Fibroblast of lung (primary cell): Measurements from ENCODE around the gene ZNF580. TPM values are rescaled to one million over a fixed set of nuclear protein-coding genes. Genes with fewer than 3 reads are reported as not detected.

Experiments
- DNase-seq, 2 donors: peaks; one replicate each; pipeline versions ENCODE4 v3.0.0 to v3.0.0-alpha.2; 2010; ENCODE audit warnings: low read depth in 2 of 2
- H2AFZ ChIP-seq: 2 replicates; pipeline ENCODE4 v1.5.1; 2012; ENCODE audit warnings: low read length, control low read depth, inconsistent platforms
- H3K27ac ChIP-seq: 2 replicates; pipeline ENCODE4 v1.5.1; 2011; ENCODE audit warnings: low read length, control low read depth; ENCODE audit not compliant: insufficient read depth
- H3K27me3 ChIP-seq: 2 replicates; pipeline ENCODE4 v1.5.1; 2011; ENCODE audit warnings: mild to moderate bottlenecking, low read length; ENCODE audit not compliant: control insufficient read depth, insufficient read depth
- H3K36me3 ChIP-seq: 2 replicates; pipeline ENCODE4 v1.5.1; 2011; ENCODE audit warnings: low read length; ENCODE audit not compliant: control insufficient read depth, insufficient read depth
- H3K4me1 ChIP-seq: 2 replicates; pipeline ENCODE4 v1.5.1; 2011; ENCODE audit warnings: low read length; ENCODE audit not compliant: control insufficient read depth, insufficient read depth; ENCODE audit errors: extremely low read depth
- H3K4me2 ChIP-seq: 2 replicates; pipeline ENCODE4 v1.5.1; 2011; ENCODE audit warnings: low read length, control low read depth; ENCODE audit not compliant: insufficient read depth; ENCODE audit errors: extremely low read depth
- H3K4me3 ChIP-seq, 4 experiments: fragments of 200-600 bp in 1 of 4; sonication (generic) in 1 of 4; replicated peaks in 1 of 4; 2 replicates each; pipeline ENCODE4 v1.5.1; 2011 to 2016; ENCODE audit warnings: low read length in 4 of 4, low read depth in 3 of 4, mild to moderate bottlenecking in 3 of 4, control low read depth in 2 of 4, inconsistent platforms in 1 of 4, mixed read lengths in 1 of 4; ENCODE audit not compliant: insufficient read depth in 1 of 4; ENCODE audit errors: control extremely low read depth in 1 of 4
- H3K79me2 ChIP-seq: 2 replicates; pipeline ENCODE4 v1.5.1; 2012; ENCODE audit warnings: mild to moderate bottlenecking, low read length, inconsistent platforms; ENCODE audit not compliant: control insufficient read depth, insufficient read depth
- H3K9ac ChIP-seq: 2 replicates; pipeline ENCODE4 v1.5.1; 2011; ENCODE audit warnings: mild to moderate bottlenecking, low read length, control low read depth; ENCODE audit not compliant: insufficient read depth
- H3K9me3 ChIP-seq: 2 replicates; pipeline ENCODE4 v1.5.1; 2012; ENCODE audit warnings: low read depth, low read length; ENCODE audit not compliant: control insufficient read depth, insufficient read depth
- H4K20me1 ChIP-seq: 2 replicates; pipeline ENCODE4 v1.5.1; 2011; ENCODE audit warnings: low read length; ENCODE audit not compliant: control insufficient read depth, insufficient read depth; ENCODE audit errors: extremely low read depth
- EZH2 ChIP-seq: IDR thresholded peaks from 2 replicates; pipeline ENCODE4 v1.5.1; 2012; ENCODE audit warnings: low read length, control low read depth, mild to moderate bottlenecking; ENCODE audit errors: missing control alignments
- polyA plus RNA-seq, 2 donors: library from polyadenylated mRNA; depleted of rRNA in 1 of 2; stranded (reverse) in 1 of 2; unstranded in 1 of 2; fragments of >200 nt; gene quantifications; 2 replicates each; pipeline ENCODE4 v1.2.1, GENCODE V29; 2011 to 2012; ENCODE audit warnings: missing spikeins in 1 of 2
- total RNA-seq: library from RNA; depleted of rRNA; stranded (reverse); fragments of >200 nt; gene quantifications from 2 replicates; pipeline ENCODE4 v1.2.1, GENCODE V29; 2014
- TF ChIP-seq, protein P1 (sequence below), 2 donors: IDR thresholded peaks in 1 of 2; conservative IDR thresholded peaks in 1 of 2; 1 replicate in 1 of 2; 2 replicates in 1 of 2; pipeline ENCODE4 v1.5.1; 2011 to 2012; ENCODE audit warnings: low read length in 2 of 2, control low read depth in 1 of 2, inconsistent platforms in 1 of 2, low read depth in 1 of 2, mild to moderate bottlenecking in 1 of 2

Gene ZNF580
- total and polyA plus RNA-seq, 2 donors (not counting 1 experiment from before 2014, with no cell fraction given) = 4.1 to 7.2 TPM

GRCh38 chr19:55642153-55643002, 1.6 kb downstream of the ZNF580 start:
- H3K4me2 ChIP-seq = peak overlapping the region; percentile 89
- H3K27me3 ChIP-seq = no peaks in the 10 kb centered on the region
- no peak overlapping the region for H2AFZ ChIP-seq
- H4K20me1 ChIP-seq = no peaks in the 10 kb centered on the region
- H3K4me1 ChIP-seq = peaks cover 16% of the 10 kb centered on the region
- H3K36me3 ChIP-seq = peaks cover 17% of the 10 kb centered on the region
- H3K79me2 ChIP-seq = peaks cover 45% of the 10 kb centered on the region
- peak overlapping the region; percentile 43 for H3K27ac ChIP-seq
- peak overlapping the region; percentile 74 to 92 (median 85) for H3K4me3 ChIP-seq
- peak overlapping the region; percentile 42 for H3K9ac ChIP-seq
- TF ChIP-seq, protein P1, sequence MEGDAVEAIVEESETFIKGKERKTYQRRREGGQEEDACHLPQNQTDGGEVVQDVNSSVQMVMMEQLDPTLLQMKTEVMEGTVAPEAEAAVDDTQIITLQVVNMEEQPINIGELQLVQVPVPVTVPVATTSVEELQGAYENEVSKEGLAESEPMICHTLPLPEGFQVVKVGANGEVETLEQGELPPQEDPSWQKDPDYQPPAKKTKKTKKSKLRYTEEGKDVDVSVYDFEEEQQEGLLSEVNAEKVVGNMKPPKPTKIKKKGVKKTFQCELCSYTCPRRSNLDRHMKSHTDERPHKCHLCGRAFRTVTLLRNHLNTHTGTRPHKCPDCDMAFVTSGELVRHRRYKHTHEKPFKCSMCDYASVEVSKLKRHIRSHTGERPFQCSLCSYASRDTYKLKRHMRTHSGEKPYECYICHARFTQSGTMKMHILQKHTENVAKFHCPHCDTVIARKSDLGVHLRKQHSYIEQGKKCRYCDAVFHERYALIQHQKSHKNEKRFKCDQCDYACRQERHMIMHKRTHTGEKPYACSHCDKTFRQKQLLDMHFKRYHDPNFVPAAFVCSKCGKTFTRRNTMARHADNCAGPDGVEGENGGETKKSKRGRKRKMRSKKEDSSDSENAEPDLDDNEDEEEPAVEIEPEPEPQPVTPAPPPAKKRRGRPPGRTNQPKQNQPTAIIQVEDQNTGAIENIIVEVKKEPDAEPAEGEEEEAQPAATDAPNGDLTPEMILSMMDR (conservative IDR thresholded peaks at IDR 0.05 in 1 of 2, IDR thresholded peaks at IDR 0.05 in 1 of 2; ENCODE audit: low read depth in 1 of 2, low read length in 2 of 2) = no peak
- no peak for TF ChIP-seq EZH2
- DNase-seq = peak; percentile 28 to 43
- H3K9me3 ChIP-seq = no peaks in the 10 kb centered on the region

- peak within 1 kb of the TSS; percentile 51 for H3K27ac ChIP-seq
- H4K20me1 ChIP-seq = no peaks in the 10 kb centered on the region
- peaks cover 16% of the 10 kb centered on the region for H3K4me1 ChIP-seq
- peak within 1 kb of the TSS; percentile 74 for H3K9ac ChIP-seq
- no peak for TF ChIP-seq EZH2
- TF ChIP-seq, protein P1 (conservative IDR thresholded peaks at IDR 0.05 in 1 of 2, IDR thresholded peaks at IDR 0.05 in 1 of 2; ENCODE audit: low read depth in 1 of 2, low read length in 2 of 2) = no peak
- DNase-seq = peak; percentile 71 to 79
- no peaks in the 10 kb centered on the region for H3K9me3 ChIP-seq
- H3K27me3 ChIP-seq = no peaks in the 10 kb centered on the region
- peak within 1 kb of the TSS; percentile 89 for H3K4me2 ChIP-seq
- peak within 1 kb of the TSS; percentile 84 to 92 (median 86) for H3K4me3 ChIP-seq
- H3K79me2 ChIP-seq = peaks cover 37% of the 10 kb centered on the region
- no peak within 1 kb of the TSS for H2AFZ ChIP-seq
- peaks cover 14% of the 10 kb centered on the region for H3K36me3 ChIP-seq
Observed at GRCh38 chr19:55643003-55643886, 2.4 kb downstream of the ZNF580 start, which contains the start of gene ZNF581. Gene ZNF581, plus strand, starts transcription at chr19:55643649. Its CDS starts 923 bp downstream, at chr19:55644572.

DNA sequence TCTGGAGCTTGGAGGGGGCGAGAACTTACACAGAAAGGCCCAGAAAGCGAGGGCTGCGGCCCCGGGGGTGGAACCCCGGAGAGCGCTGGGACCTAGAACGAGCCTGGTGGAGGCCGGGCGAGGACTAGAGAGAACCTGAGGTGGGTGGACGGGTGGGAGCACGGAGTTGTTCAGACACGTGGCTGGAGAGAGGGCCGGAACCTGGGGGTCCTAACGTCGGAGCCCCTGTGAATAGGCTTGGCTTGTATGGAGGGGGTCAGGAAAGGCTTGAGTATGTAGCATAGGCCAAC, 3.0 kb downstream of the ZNF580 start:
- peak overlapping the region; percentile 74 for H3K9ac ChIP-seq
- H3K9me3 ChIP-seq = no peaks in the 10 kb centered on the region
- peaks cover 12% of the 10 kb centered on the region for H3K36me3 ChIP-seq
- peaks cover 16% of the 10 kb centered on the region for H3K4me1 ChIP-seq
- H3K4me2 ChIP-seq = peak overlapping the region; percentile 55
- peaks cover 34% of the 10 kb centered on the region for H3K79me2 ChIP-seq
- no peaks in the 10 kb centered on the region for H3K27me3 ChIP-seq
- no peak for TF ChIP-seq EZH2
- TF ChIP-seq, protein P1 (conservative IDR thresholded peaks at IDR 0.05 in 1 of 2, IDR thresholded peaks at IDR 0.05 in 1 of 2; ENCODE audit: low read depth in 1 of 2, low read length in 2 of 2) = no peak
- H2AFZ ChIP-seq = no peak overlapping the region
- peak overlapping the region; percentile 51 for H3K27ac ChIP-seq
- no peaks in the 10 kb centered on the region for H4K20me1 ChIP-seq
- DNase-seq = no peak
- peak overlapping the region; percentile 81 to 87 (median 85) for H3K4me3 ChIP-seq
